ENCODE measurements around the gene TBC1D1.
A peak's percentile ranks its signal among the peaks of the same experiment; 100 is the strongest.

Gene TBC1D1

GRCh38 chr4:38182334-38182998 is 291.6 kb downstream of the TBC1D1 start:
- Histone ChIP-seq H3K27me3 (replicated peaks; ENCODE audit: control insufficient read depth, insufficient read depth, low read length) (no peaks in the 10 kb centered on the region; the same call in 1 of the 2 replicates), H3K4me3 (replicated peaks; ENCODE audit: low read depth, low read length) (no peak overlapping the region), H3K36me3 (ENCODE audit: control insufficient read depth, insufficient read depth, low read length) (no peaks in the 10 kb centered on the region)
- no peak for DNase-seq (ENCODE audit: extremely low read depth, insufficient read length)
- TF ChIP-seq CTCF (IDR thresholded peaks at IDR 0.05; ENCODE audit: insufficient read depth, low read length, poor library complexity, severe bottlenecking): no peak

- no peak for DNase-seq (ENCODE audit: extremely low read depth, insufficient read length)
- Histone ChIP-seq H3K27me3 (replicated peaks; ENCODE audit: control insufficient read depth, insufficient read depth, low read length) (no peaks in the 10 kb centered on the region; the same call in 1 of the 2 replicates), H3K36me3 (ENCODE audit: control insufficient read depth, insufficient read depth, low read length) (no peaks in the 10 kb centered on the region), H3K4me3 (replicated peaks; ENCODE audit: low read depth, low read length) (no peak overlapping the region)
- TF ChIP-seq CTCF (IDR thresholded peaks at IDR 0.05; ENCODE audit: insufficient read depth, low read length, poor library complexity, severe bottlenecking): peak; percentile 33
Observed at GRCh38 chr4:38184404-38184803, 293.5 kb downstream of the TBC1D1 start.

DNA sequence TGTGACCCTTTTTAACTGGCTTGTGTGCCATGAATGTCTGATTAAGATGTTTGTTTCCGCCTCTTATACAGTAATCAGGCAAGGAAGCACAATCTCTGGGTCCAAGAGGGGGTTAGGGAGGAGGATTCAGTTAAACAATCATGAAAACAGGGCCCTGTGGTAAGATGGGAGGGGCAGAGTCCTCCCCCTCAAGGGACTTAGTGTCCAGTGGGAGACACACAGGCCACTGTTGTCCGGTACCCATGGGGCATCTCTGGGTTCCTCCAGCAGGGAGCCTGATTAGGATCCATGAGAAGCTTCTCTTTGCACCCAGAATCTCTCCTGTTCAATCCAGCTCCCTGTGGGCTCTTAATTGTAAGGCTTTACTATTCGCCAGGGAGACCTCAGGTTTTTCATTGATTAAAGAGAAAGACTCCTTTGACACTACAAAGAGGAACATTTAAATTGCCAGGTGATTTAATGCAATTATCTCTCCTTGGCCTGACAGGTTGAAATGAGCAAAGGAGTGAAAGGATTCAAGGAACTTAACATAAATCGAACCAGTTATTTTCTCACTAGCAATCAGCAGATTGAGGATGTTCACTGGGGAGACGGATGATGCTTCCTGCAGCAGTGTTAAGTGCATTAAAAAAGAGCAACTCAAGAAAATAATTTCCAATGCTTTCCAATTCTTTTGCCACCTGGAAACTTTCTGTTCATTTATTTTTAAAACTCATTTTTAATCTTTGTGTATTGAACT is 294.7 kb downstream of the TBC1D1 start:
- no peak for TF ChIP-seq CTCF (IDR thresholded peaks at IDR 0.05; ENCODE audit: insufficient read depth, low read length, poor library complexity, severe bottlenecking)
- Histone ChIP-seq H3K36me3 (ENCODE audit: control insufficient read depth, insufficient read depth, low read length) (no peaks in the 10 kb centered on the region), H3K4me3 (replicated peaks; ENCODE audit: low read depth, low read length) (no peak overlapping the region), H3K27me3 (replicated peaks; ENCODE audit: control insufficient read depth, insufficient read depth, low read length) (no peaks in the 10 kb centered on the region; the same call in none of the 2 replicates)
- no peak for DNase-seq (ENCODE audit: extremely low read depth, insufficient read length)

DNA sequence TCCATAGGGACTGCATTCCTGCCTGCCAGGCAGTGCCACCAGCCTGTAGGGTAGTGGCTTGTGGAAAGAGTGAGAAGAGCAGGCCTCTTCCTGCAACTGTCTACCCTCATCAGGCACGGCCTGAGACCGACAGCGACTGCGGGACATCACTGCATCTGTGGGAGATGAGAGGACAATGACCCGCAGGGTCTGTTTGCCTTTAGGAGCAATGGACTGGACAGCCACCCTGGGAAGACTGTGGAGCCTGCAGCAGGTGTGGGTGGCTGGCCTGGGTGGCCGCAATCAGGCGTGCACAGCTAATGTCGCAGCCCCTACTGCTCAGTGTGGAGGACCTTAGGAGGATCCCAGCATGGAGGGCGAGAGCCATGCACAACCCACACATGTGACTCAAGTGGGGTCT is 297.3 kb downstream of the TBC1D1 start:
- Histone ChIP-seq H3K36me3 (ENCODE audit: control insufficient read depth, insufficient read depth, low read length) (no peaks in the 10 kb centered on the region), H3K27me3 (replicated peaks; ENCODE audit: control insufficient read depth, insufficient read depth, low read length) (no peaks in the 10 kb centered on the region; the same call in none of the 2 replicates), H3K4me3 (replicated peaks; ENCODE audit: low read depth, low read length) (no peak overlapping the region)
- TF ChIP-seq CTCF (IDR thresholded peaks at IDR 0.05; ENCODE audit: insufficient read depth, low read length, poor library complexity, severe bottlenecking): no peak
- no peak for DNase-seq (ENCODE audit: extremely low read depth, insufficient read length)

DNA sequence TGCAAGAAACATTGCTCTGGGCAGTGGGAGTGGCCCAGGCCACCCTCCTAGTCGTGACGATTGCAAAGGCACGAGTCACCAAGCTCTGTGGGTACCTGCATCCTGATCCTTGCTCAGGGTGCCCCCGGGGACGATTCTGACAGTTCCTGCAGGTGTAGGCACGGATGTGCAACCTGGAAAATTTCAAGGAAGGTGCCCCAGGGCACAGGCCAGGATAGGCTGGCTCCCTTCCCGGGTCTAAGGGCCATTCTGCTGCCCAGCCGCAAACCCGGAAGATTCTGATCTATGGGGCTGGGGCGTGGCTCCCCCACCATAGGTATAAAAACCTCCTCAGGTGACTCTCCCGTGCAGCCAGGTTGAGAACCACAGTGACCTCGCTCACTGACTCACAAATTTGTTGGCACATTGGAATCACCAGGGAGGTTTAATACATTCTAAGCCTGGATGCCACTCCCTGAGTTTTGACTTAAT is 297.8 kb downstream of the TBC1D1 start:
- DNase-seq (ENCODE audit: extremely low read depth, insufficient read length): no peak
- no peaks in the 10 kb centered on the region; the same call in none of the 2 replicates for H3K27me3 ChIP-seq (replicated peaks; ENCODE audit: control insufficient read depth, insufficient read depth, low read length)
- no peak overlapping the region for H3K4me3 ChIP-seq (replicated peaks; ENCODE audit: low read depth, low read length)
- TF ChIP-seq CTCF (IDR thresholded peaks at IDR 0.05; ENCODE audit: insufficient read depth, low read length, poor library complexity, severe bottlenecking): no peak
- no peaks in the 10 kb centered on the region for H3K36me3 ChIP-seq (ENCODE audit: control insufficient read depth, insufficient read depth, low read length)
